HEK293 (cell line): ENCODE data around the gene SMC1B.

Source experiments
- CTCF ChIA-PET: fragments of 350-600 bp; formaldehyde crosslinking; extraction: SDS; loops from one replicate; lab custom pipeline; 2021; ENCODE audit warnings: antibody characterized with exemption; lab: Yijun Ruan, JAX
- POLR2A ChIA-PET: fragments of 300-600 bp; formaldehyde crosslinking; extraction: SDS; loops from one replicate; lab custom pipeline; 2020; ENCODE audit warnings: antibody characterized with exemption, inconsistent platforms; lab: Yijun Ruan, JAX
- H3K27ac ChIP-seq: fragments of 200-500 bp; sonication (Bioruptor generic); 2 replicates; pipeline ENCODE4 v1.5.1; 2014; ENCODE audit warnings: low read depth, low read length, control low read depth, inconsistent platforms; ENCODE audit errors: extremely low read depth
- H3K36me3 ChIP-seq, 2 experiments: fragments of 200-500 bp in 1 of 2; sonication (Bioruptor generic) in 1 of 2; 1 replicate in 1 of 2; 2 replicates in 1 of 2; pipeline ENCODE4 v1.5.1; 2014 to 2017; ENCODE audit warnings: inconsistent platforms in 2 of 2, low read length in 2 of 2; ENCODE audit not compliant: control insufficient read depth in 2 of 2, insufficient read depth in 1 of 2
- H3K4me1 ChIP-seq: fragments of 200-500 bp; sonication (Bioruptor generic); 2 replicates; pipeline ENCODE4 v1.5.1; 2014; ENCODE audit warnings: mild to moderate bottlenecking, low read length, inconsistent platforms; ENCODE audit not compliant: control insufficient read depth, insufficient read depth
- H3K4me3 ChIP-seq: 2 replicates; pipeline ENCODE4 v1.5.1; 2011; ENCODE audit warnings: low read depth, mild to moderate bottlenecking, control low read depth, low read length, moderate library complexity
- H3K9me3 ChIP-seq: fragments of 200-500 bp; sonication (Bioruptor generic); 2 replicates; pipeline ENCODE4 v1.5.1; 2014; ENCODE audit warnings: low read depth, low read length, inconsistent platforms; ENCODE audit not compliant: control insufficient read depth, insufficient read depth
- BCL11A ChIP-seq: fragments of 450-650 bp; formaldehyde crosslinking; IDR thresholded peaks from 2 replicates; pipeline ENCODE4 v1.5.1; 2016; ENCODE audit warnings: low read depth, missing biosample characterization, missing genetic modification characterization
- KLF1 ChIP-seq: fragments of 450-650 bp; formaldehyde crosslinking; IDR thresholded peaks from 2 replicates; pipeline ENCODE4 v1.5.1; 2016; ENCODE audit warnings: missing biosample characterization, missing genetic modification characterization
- OSR2 ChIP-seq: fragments of 450-650 bp; formaldehyde crosslinking; IDR thresholded peaks from 2 replicates; pipeline ENCODE4 v1.5.1; 2016; ENCODE audit warnings: missing biosample characterization, missing genetic modification characterization
- OVOL3 ChIP-seq: fragments of 450-650 bp; formaldehyde crosslinking; IDR thresholded peaks from 2 replicates; pipeline ENCODE4 v1.5.1; 2016; ENCODE audit warnings: missing biosample characterization, missing genetic modification characterization
- REPIN1 ChIP-seq: fragments of 450-650 bp; formaldehyde crosslinking; IDR thresholded peaks from 2 replicates; pipeline ENCODE4 v1.5.1; 2017; ENCODE audit warnings: missing biosample characterization, missing genetic modification characterization, low read depth
- ZBTB17 ChIP-seq: fragments of 450-650 bp; formaldehyde crosslinking; IDR thresholded peaks from 2 replicates; pipeline ENCODE4 v1.5.1; 2016; ENCODE audit warnings: missing biosample characterization, missing genetic modification characterization
- ZBTB8A ChIP-seq: fragments of 450-650 bp; formaldehyde crosslinking; IDR thresholded peaks from 2 replicates; pipeline ENCODE4 v1.5.1; 2016; ENCODE audit warnings: missing biosample characterization, missing genetic modification characterization
- ZNF155 ChIP-seq: fragments of 450-650 bp; formaldehyde crosslinking; IDR thresholded peaks from 2 replicates; pipeline ENCODE4 v1.5.1; 2016; ENCODE audit warnings: missing biosample characterization, missing genetic modification characterization
- ZNF169 ChIP-seq: fragments of 450-650 bp; formaldehyde crosslinking; IDR thresholded peaks from 2 replicates; pipeline ENCODE4 v1.5.1; 2016; ENCODE audit warnings: missing biosample characterization, missing genetic modification characterization
- ZNF302 ChIP-seq: fragments of 450-650 bp; formaldehyde crosslinking; IDR thresholded peaks from 2 replicates; pipeline ENCODE4 v1.5.1; 2016; ENCODE audit warnings: missing biosample characterization, missing genetic modification characterization, low read depth
- ZNF311 ChIP-seq: fragments of 450-650 bp; formaldehyde crosslinking; IDR thresholded peaks from 2 replicates; pipeline ENCODE4 v1.5.1; 2017; ENCODE audit warnings: missing biosample characterization, missing genetic modification characterization, borderline replicate concordance
- ZNF335 ChIP-seq: fragments of 450-650 bp; formaldehyde crosslinking; conservative IDR thresholded peaks from 2 replicates; pipeline ENCODE4 v1.5.1; 2016; ENCODE audit warnings: missing biosample characterization, missing genetic modification characterization
- ZNF350 ChIP-seq: fragments of 450-650 bp; formaldehyde crosslinking; IDR thresholded peaks from 2 replicates; pipeline ENCODE4 v1.5.0; 2017; ENCODE audit warnings: missing biosample characterization, mild to moderate bottlenecking, missing genetic modification characterization
- ZNF426 ChIP-seq: fragments of 450-650 bp; formaldehyde crosslinking; IDR thresholded peaks from 2 replicates; pipeline ENCODE4 v1.5.1; 2017; ENCODE audit warnings: missing biosample characterization, missing genetic modification characterization, mild to moderate bottlenecking, inconsistent platforms, moderate library complexity
- ZNF501 ChIP-seq: fragments of 450-650 bp; formaldehyde crosslinking; IDR thresholded peaks from 2 replicates; pipeline ENCODE4 v1.5.1; 2016; ENCODE audit warnings: missing biosample characterization, missing genetic modification characterization
- ZNF548 ChIP-seq: fragments of 450-650 bp; formaldehyde crosslinking; IDR thresholded peaks from 2 replicates; pipeline ENCODE4 v1.5.1; 2016; ENCODE audit warnings: missing biosample characterization, missing genetic modification characterization
- ZNF549 ChIP-seq: fragments of 450-650 bp; IDR thresholded peaks from 2 replicates; pipeline ENCODE4 v1.5.1; 2018; ENCODE audit warnings: missing biosample characterization, missing genetic modification characterization, mild to moderate bottlenecking, inconsistent platforms, moderate library complexity
- ZNF555 ChIP-seq: fragments of 450-650 bp; formaldehyde crosslinking; conservative IDR thresholded peaks from 2 replicates; pipeline ENCODE4 v1.5.1; 2017; ENCODE audit warnings: missing biosample characterization, mild to moderate bottlenecking, missing genetic modification characterization, inconsistent platforms
- ZNF629 ChIP-seq: fragments of 450-650 bp; formaldehyde crosslinking; IDR thresholded peaks from 2 replicates; pipeline ENCODE4 v1.5.1; 2017; ENCODE audit warnings: missing biosample characterization, missing genetic modification characterization
- ZNF660 ChIP-seq: fragments of 450-650 bp; IDR thresholded peaks from 2 replicates; pipeline ENCODE4 v1.5.1; 2018; ENCODE audit warnings: missing biosample characterization, mild to moderate bottlenecking, missing genetic modification characterization
- ZNF701 ChIP-seq: fragments of 450-650 bp; formaldehyde crosslinking; IDR thresholded peaks from 2 replicates; pipeline ENCODE4 v1.5.1; 2016; ENCODE audit warnings: missing biosample characterization, missing genetic modification characterization
- ZNF777 ChIP-seq: fragments of 450-650 bp; formaldehyde crosslinking; IDR thresholded peaks from 2 replicates; pipeline ENCODE4 v1.5.1; 2017; ENCODE audit warnings: missing biosample characterization, missing genetic modification characterization, borderline replicate concordance
- ZXDB ChIP-seq: fragments of 450-650 bp; formaldehyde crosslinking; IDR thresholded peaks from 2 replicates; pipeline ENCODE4 v1.5.1; 2016; ENCODE audit warnings: missing biosample characterization, missing genetic modification characterization
- TF ChIP-seq, protein P1 (sequence below): fragments of 450-650 bp; formaldehyde crosslinking; IDR thresholded peaks from 2 replicates; pipeline ENCODE4 v1.5.0; 2017; ENCODE audit warnings: missing biosample characterization, missing genetic modification characterization, borderline replicate concordance
- TF ChIP-seq, protein P2 (sequence below): fragments of 450-650 bp; formaldehyde crosslinking; IDR thresholded peaks from 2 replicates; pipeline ENCODE4 v1.5.1; 2016; ENCODE audit warnings: missing biosample characterization, missing genetic modification characterization
- TF ChIP-seq, protein P3 (sequence below): fragments of 450-650 bp; formaldehyde crosslinking; optimal IDR thresholded peaks from 2 replicates; pipeline ENCODE3; 2016; ENCODE audit warnings: missing biosample characterization, mild to moderate bottlenecking, missing genetic modification characterization
- TF ChIP-seq, protein P4 (sequence below): fragments of 450-650 bp; formaldehyde crosslinking; IDR thresholded peaks from 2 replicates; pipeline ENCODE4 v1.5.1; 2016; ENCODE audit warnings: missing biosample characterization, missing genetic modification characterization

The SMC1B gene, protein sequence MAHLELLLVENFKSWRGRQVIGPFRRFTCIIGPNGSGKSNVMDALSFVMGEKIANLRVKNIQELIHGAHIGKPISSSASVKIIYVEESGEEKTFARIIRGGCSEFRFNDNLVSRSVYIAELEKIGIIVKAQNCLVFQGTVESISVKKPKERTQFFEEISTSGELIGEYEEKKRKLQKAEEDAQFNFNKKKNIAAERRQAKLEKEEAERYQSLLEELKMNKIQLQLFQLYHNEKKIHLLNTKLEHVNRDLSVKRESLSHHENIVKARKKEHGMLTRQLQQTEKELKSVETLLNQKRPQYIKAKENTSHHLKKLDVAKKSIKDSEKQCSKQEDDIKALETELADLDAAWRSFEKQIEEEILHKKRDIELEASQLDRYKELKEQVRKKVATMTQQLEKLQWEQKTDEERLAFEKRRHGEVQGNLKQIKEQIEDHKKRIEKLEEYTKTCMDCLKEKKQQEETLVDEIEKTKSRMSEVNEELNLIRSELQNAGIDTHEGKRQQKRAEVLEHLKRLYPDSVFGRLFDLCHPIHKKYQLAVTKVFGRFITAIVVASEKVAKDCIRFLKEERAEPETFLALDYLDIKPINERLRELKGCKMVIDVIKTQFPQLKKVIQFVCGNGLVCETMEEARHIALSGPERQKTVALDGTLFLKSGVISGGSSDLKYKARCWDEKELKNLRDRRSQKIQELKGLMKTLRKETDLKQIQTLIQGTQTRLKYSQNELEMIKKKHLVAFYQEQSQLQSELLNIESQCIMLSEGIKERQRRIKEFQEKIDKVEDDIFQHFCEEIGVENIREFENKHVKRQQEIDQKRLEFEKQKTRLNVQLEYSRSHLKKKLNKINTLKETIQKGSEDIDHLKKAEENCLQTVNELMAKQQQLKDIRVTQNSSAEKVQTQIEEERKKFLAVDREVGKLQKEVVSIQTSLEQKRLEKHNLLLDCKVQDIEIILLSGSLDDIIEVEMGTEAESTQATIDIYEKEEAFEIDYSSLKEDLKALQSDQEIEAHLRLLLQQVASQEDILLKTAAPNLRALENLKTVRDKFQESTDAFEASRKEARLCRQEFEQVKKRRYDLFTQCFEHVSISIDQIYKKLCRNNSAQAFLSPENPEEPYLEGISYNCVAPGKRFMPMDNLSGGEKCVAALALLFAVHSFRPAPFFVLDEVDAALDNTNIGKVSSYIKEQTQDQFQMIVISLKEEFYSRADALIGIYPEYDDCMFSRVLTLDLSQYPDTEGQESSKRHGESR

DNA sequence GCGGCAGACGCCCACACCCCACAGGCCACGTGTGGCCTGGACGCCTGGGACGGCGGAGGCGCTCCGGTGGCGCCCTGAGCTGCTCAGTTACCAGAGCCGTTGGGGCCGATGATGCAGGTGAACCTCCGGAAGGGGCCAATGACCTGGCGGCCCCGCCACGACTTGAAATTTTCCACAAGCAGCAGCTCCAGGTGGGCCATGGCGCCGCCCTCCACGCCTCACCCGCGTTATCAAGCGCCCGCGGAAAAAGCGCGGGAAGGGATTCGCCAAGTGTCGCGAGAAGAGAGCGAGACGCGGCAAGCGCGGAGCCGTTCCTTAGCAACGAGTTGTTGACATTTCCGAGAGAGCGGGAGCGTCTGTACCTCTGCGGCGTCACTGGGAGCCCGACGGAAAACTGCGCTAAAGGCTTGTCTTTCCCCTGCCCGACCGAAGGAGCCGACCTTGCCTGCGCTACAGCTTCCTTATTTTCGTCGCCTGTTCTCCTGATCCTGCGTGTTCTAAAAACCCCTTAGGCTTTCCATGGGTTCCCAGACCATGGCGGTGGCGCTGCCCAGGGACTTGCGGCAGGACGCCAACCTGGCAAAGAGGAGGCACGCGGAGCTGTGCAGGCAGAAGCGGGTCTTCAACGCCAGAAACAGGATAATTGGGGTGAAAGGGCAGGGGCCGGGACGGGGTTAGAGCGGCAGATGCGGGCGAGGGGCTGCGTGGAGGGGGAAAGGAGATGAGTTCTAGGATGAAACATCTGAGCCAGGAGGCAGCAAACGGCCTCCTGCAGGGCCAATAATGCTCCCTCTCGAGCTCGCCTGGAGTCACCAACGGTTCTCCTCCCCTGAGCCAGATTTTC lies at the start of gene SMC1B, which contains the start of gene RIBC2:
Gene SMC1B (minus strand): TSS at position 232 of the 844 bp plus-strand sequence. CDS start 32 bp downstream, at position 200.
Gene RIBC2 (plus strand): TSS at position 326 of the 844 bp plus-strand sequence. CDS start 194 bp downstream, at position 520.
- Histone ChIP-seq H3K4me3 (peak within 1 kb of the TSS; percentile 29), H3K27ac (no peak within 1 kb of the TSS; the same call in 1 of the 2 replicates), H3K36me3 (no peaks in the 10 kb centered on the region; a peak in 1 of 3 replicates), H3K9me3 (no peaks in the 10 kb centered on the region), H3K4me1 (no peaks in the 10 kb centered on the region)
- POLR2A ChIA-PET, result no interaction called here
- CTCF ChIA-PET, result interaction anchor here (0.5 kb wide), 1 partner anchor 40 kb away, joined by 3 read pairs; no protein-coding TSS in a partner anchor
- TF ChIP-seq ZBTB17 (tag by site-specific recombination) (peak; percentile 41; the same call in 1 of the 2 replicates), ZNF555 (tag by site-specific recombination) (no peak), OVOL3 (tag by site-specific recombination) (no peak), ZNF629 (tag by site-specific recombination) (peak; percentile 15; the same call in 1 of the 2 replicates), ZNF426 (tag by site-specific recombination) (no peak), ZNF155 (tag by site-specific recombination) (no peak), ZNF501 (tag by site-specific recombination) (no peak), ZNF169 (tag by site-specific recombination) (no peak), ZNF335 (tag by site-specific recombination) (peak; percentile 95), ZNF548 (tag by site-specific recombination) (no peak), ZNF777 (peak; percentile 69; the same call in 1 of the 2 replicates), ZNF660 (tag by site-specific recombination) (no peak), ZBTB8A (peak; percentile 85), ZNF350 (tag by site-specific recombination) (0 out of 2 replicates have a peak, but pooled peaks have one; percentile 10), OSR2 (tag by site-specific recombination) (no peak), ZNF701 (tag by site-specific recombination) (no peak), ZXDB (tag by site-specific recombination) (peak; percentile 65), ZNF311 (tag by site-specific recombination) (no peak), ZNF549 (tag by site-specific recombination) (no peak), ZNF302 (tag by site-specific recombination) (no peak), KLF1 (tag by site-specific recombination) (no peak), REPIN1 (tag by site-specific recombination) (no peak), BCL11A (tag by site-specific recombination) (no peak)
- TF ChIP-seq, protein P1, sequence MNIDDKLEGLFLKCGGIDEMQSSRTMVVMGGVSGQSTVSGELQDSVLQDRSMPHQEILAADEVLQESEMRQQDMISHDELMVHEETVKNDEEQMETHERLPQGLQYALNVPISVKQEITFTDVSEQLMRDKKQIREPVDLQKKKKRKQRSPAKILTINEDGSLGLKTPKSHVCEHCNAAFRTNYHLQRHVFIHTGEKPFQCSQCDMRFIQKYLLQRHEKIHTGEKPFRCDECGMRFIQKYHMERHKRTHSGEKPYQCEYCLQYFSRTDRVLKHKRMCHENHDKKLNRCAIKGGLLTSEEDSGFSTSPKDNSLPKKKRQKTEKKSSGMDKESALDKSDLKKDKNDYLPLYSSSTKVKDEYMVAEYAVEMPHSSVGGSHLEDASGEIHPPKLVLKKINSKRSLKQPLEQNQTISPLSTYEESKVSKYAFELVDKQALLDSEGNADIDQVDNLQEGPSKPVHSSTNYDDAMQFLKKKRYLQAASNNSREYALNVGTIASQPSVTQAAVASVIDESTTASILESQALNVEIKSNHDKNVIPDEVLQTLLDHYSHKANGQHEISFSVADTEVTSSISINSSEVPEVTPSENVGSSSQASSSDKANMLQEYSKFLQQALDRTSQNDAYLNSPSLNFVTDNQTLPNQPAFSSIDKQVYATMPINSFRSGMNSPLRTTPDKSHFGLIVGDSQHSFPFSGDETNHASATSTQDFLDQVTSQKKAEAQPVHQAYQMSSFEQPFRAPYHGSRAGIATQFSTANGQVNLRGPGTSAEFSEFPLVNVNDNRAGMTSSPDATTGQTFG (tag by site-specific recombination), result no peak
- TF ChIP-seq, protein P2, sequence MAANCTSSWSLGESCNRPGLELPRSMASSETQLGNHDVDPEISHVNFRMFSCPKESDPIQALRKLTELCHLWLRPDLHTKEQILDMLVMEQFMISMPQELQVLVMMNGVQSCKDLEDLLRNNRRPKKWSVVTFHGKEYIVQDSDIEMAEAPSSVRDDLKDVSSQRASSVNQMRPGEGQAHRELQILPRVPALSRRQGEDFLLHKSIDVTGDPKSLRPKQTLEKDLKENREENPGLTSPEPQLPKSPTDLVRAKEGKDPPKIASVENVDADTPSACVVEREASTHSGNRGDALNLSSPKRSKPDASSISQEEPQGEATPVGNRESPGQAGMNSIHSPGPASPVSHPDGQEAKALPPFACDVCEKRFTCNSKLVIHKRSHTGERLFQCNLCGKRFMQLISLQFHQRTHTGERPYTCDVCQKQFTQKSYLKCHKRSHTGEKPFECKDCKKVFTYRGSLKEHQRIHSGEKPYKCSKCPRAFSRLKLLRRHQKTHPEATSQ, result no peak
- TF ChIP-seq, protein P3, sequence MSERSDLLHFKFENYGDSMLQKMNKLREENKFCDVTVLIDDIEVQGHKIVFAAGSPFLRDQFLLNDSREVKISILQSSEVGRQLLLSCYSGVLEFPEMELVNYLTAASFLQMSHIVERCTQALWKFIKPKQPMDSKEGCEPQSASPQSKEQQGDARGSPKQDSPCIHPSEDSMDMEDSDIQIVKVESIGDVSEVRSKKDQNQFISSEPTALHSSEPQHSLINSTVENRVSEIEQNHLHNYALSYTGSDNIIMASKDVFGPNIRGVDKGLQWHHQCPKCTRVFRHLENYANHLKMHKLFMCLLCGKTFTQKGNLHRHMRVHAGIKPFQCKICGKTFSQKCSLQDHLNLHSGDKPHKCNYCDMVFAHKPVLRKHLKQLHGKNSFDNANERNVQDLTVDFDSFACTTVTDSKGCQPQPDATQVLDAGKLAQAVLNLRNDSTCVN (tag by site-specific recombination), result peak; percentile 23
- TF ChIP-seq, protein P4, sequence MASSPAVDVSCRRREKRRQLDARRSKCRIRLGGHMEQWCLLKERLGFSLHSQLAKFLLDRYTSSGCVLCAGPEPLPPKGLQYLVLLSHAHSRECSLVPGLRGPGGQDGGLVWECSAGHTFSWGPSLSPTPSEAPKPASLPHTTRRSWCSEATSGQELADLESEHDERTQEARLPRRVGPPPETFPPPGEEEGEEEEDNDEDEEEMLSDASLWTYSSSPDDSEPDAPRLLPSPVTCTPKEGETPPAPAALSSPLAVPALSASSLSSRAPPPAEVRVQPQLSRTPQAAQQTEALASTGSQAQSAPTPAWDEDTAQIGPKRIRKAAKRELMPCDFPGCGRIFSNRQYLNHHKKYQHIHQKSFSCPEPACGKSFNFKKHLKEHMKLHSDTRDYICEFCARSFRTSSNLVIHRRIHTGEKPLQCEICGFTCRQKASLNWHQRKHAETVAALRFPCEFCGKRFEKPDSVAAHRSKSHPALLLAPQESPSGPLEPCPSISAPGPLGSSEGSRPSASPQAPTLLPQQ, result peak; percentile 60; the same call in 1 of the 2 replicates
